GM12878 (cell line): ENCODE data around the gene ALX4. TPM values are rescaled to one million over a fixed set of nuclear protein-coding genes. Genes with fewer than 3 reads are reported as not detected.

Experiments
- ATAC-seq: fragments of 200-7000 bp; cut with Tn5 transposase; 3 replicates; pipeline ENCODE4 v1.9.1; 2020; ENCODE audit warnings: mild to moderate bottlenecking, moderate library complexity
- BruUV-seq: library from RNA; stranded (reverse); fragments of 400-500 nt; replicated peaks from 2 replicates; lab custom pipeline; 2021; lab: Mats Ljungman, UMichigan
- CTCF ChIA-PET: fragments of 300-600 bp; sonication (Branson Sonifier 250); formaldehyde crosslinking; extraction: SDS; loops from one replicate; lab custom pipeline; 2021; ENCODE audit warnings: inconsistent platforms; lab: Yijun Ruan, JAX
- POLR2A ChIA-PET: fragments of 350-600 bp; formaldehyde crosslinking; extraction: SDS; loops from one replicate; lab custom pipeline; 2021; ENCODE audit warnings: inconsistent platforms; lab: Charles Lee
- RAD21 ChIA-PET: fragments of 300-600 bp; sonication (Branson Sonifier 250); formaldehyde crosslinking; loops from one replicate; lab custom pipeline; 2023; ENCODE audit warnings: antibody characterized with exemption; ENCODE audit not compliant: unreplicated experiment; lab: Charles Lee
- SMC1A ChIA-PET: fragments of 300-600 bp; sonication (Branson Sonifier 250); formaldehyde crosslinking; loops from one replicate; lab custom pipeline; 2023; ENCODE audit not compliant: unreplicated experiment, uncharacterized antibody; lab: Charles Lee
- DNase-seq: peaks from one replicate; pipeline ENCODE4 v3.0.0-alpha.2; 2011; ENCODE audit warnings: low read depth, low spot score
- FAIRE-seq: peaks from 3 replicates; lab custom pipeline; 2011; peaks lifted over from hg19 to GRCh38; lab: Jason Lieb, UNC
- H2AFZ ChIP-seq: 2 replicates; pipeline ENCODE4 v1.6.0; 2011; ENCODE audit warnings: low read depth, low read length, control low read depth; ENCODE audit not compliant: control insufficient read depth
- H3K27ac ChIP-seq: 2 replicates; pipeline ENCODE4 v1.5.1; 2011; ENCODE audit warnings: control low read depth; ENCODE audit not compliant: control insufficient read depth, insufficient read depth
- H3K27me3 ChIP-seq, 2 experiments: replicated peaks in 1 of 2; 2 replicates each; pipeline versions ENCODE4 v1.6.0 to v1.6.1; 2011; ENCODE audit warnings: low read length in 1 of 2; ENCODE audit not compliant: control insufficient read depth in 2 of 2, insufficient read depth in 2 of 2
- H3K36me3 ChIP-seq, 2 experiments: 2 replicates each; pipeline ENCODE4 v1.5.1; 2011; ENCODE audit warnings: low read length in 1 of 2; ENCODE audit not compliant: control insufficient read depth in 2 of 2, insufficient read depth in 2 of 2
- H3K4me1 ChIP-seq: 2 replicates; pipeline ENCODE4 v1.6.1; 2011; ENCODE audit warnings: mild to moderate bottlenecking, low read length, moderate library complexity, mixed read lengths; ENCODE audit not compliant: control insufficient read depth, insufficient read depth
- H3K4me2 ChIP-seq: 2 replicates; pipeline ENCODE4 v1.6.0; 2011; ENCODE audit warnings: control low read depth; ENCODE audit not compliant: control insufficient read depth, insufficient read depth
- H3K4me3 ChIP-seq: fragments of 200-600 bp; sonication (generic); 2 replicates; pipeline ENCODE4 v1.5.1; 2016
- H3K79me2 ChIP-seq: 2 replicates; pipeline ENCODE4 v1.6.0; 2011; ENCODE audit warnings: low read length; ENCODE audit not compliant: control insufficient read depth, insufficient read depth
- H3K9ac ChIP-seq: 2 replicates; pipeline ENCODE4 v1.8.0; 2011; ENCODE audit warnings: low read length, control low read depth, mixed read lengths; ENCODE audit not compliant: control insufficient read depth, insufficient read depth
- H3K9me3 ChIP-seq: replicated peaks from 3 replicates; pipeline ENCODE4 v1.5.1; 2011; ENCODE audit warnings: mild to moderate bottlenecking, low read length; ENCODE audit not compliant: control insufficient read depth, insufficient read depth
- H4K20me1 ChIP-seq: 2 replicates; pipeline ENCODE4 v1.6.0; 2011; ENCODE audit not compliant: control insufficient read depth, insufficient read depth
- BRCA1 ChIP-seq: IDR thresholded peaks from 2 replicates; pipeline ENCODE4 v1.6.1; 2011; ENCODE audit warnings: low read depth, low read length, improper control_type of control experiment
- CHD4 ChIP-seq: fragments of 200-600 bp; sonication (generic); IDR thresholded peaks from 2 replicates; pipeline ENCODE4 v1.6.1; 2016; ENCODE audit warnings: mild to moderate bottlenecking
- CUX1 ChIP-seq: IDR thresholded peaks from 2 replicates; pipeline ENCODE4 v1.6.1; 2012; ENCODE audit warnings: improper control_type of control experiment, low read depth, low read length; ENCODE audit not compliant: insufficient replicate concordance
- E4F1 ChIP-seq: fragments of 450-650 bp; IDR thresholded peaks from 2 replicates; pipeline ENCODE4 v1.6.1; 2018; ENCODE audit warnings: borderline replicate concordance, mild to moderate bottlenecking; ENCODE audit not compliant: partially characterized antibody
- IKZF1 ChIP-seq: fragments of 450-650 bp; conservative IDR thresholded peaks from 2 replicates; pipeline ENCODE4 v1.6.1; 2017; ENCODE audit warnings: antibody characterized with exemption, mild to moderate bottlenecking
- MEF2A ChIP-seq: IDR thresholded peaks from 2 replicates; pipeline ENCODE4 v1.6.1; 2011; ENCODE audit warnings: low read depth, mild to moderate bottlenecking, low read length, moderate library complexity; ENCODE audit not compliant: insufficient read depth
- NR2F1 ChIP-seq: fragments of 450-650 bp; conservative IDR thresholded peaks from 2 replicates; pipeline ENCODE4 v1.6.1; 2017; ENCODE audit warnings: mild to moderate bottlenecking
- RELB ChIP-seq: fragments of 450-650 bp; IDR thresholded peaks from 2 replicates; pipeline ENCODE4 v1.6.1; 2017; ENCODE audit warnings: low read depth, mild to moderate bottlenecking, moderate library complexity
- ZNF274 ChIP-seq: IDR thresholded peaks from one replicate; pipeline ENCODE4 v1.8.0; 2011; ENCODE audit not compliant: insufficient read length, insufficient read depth
- WGBS: methylation state at CpG from one replicate; pipeline ENCODE4 v1.1.6; 2016; ENCODE audit warnings: low lambda C conversion rate; ENCODE audit not compliant: insufficient replicate concordance, insufficient coverage; ENCODE audit errors: missing lambda C conversion rate; 5-methylcytosine and 5-hydroxymethylcytosine counted together
- in situ Hi-C: fragments of 300-500 bp; cut with MboI; formaldehyde crosslinking; loops from 9 replicates; pipeline ENCODE4 v1.14.3; 2018; ENCODE audit warnings: mixed read lengths
- intact Hi-C: fragments of 100-400 bp; cut with micrococcal nuclease; formaldehyde crosslinking; loops from one replicate; pipeline ENCODE4 v1.14.2; 2022; ENCODE audit not compliant: unreplicated experiment
- polyA plus RNA-seq, 11 experiments: library from polyadenylated mRNA; depleted of rRNA in 4 of 11; unstranded in 6 of 11; stranded (reverse) in 5 of 11; fragments of >200 nt; fragmentation: Nextera tagmentation in 4 of 11; fragmentation: Illumina TruSeq in 1 of 11; extraction: Ambion mirVana in 4 of 11; extraction: Trizol in 1 of 11; gene quantifications; 1 replicate in 1 of 11; 2 replicates in 10 of 11; pipeline versions ENCODE4 v1.2.1 to v1.2.3, GENCODE V29; 2011 to 2016; ENCODE audit warnings: inconsistent platforms in 2 of 11, missing spikeins in 2 of 11, low read depth in 1 of 11
- total RNA-seq, 4 experiments: library from RNA; depleted of rRNA in 3 of 4; stranded (reverse); fragments of >200 nt in 3 of 4; fragmentation: Illumina TruSeq in 1 of 4; extraction: Trizol in 1 of 4; gene quantifications; 2 replicates each; pipeline versions ENCODE4 v1.2.1 to v1.2.3, GENCODE V29; 2013 to 2021

Gene ALX4
- total and polyA plus RNA-seq, 10 of the 15 experiments (the other 5 are each of a cell fraction or from before 2014, with no cell fraction given): not detected

GRCh38 chr11:44290208-44290607, 19.7 kb downstream of the ALX4 start (continued):
- TF ChIP-seq E4F1: no peak
- TF ChIP-seq ZNF274: no peak
- TF ChIP-seq RELB: no peak
- no peak for TF ChIP-seq NR2F1

GRCh38 chr11:44288133-44288526, 21.8 kb downstream of the ALX4 start:
- in situ Hi-C loops: loop anchor here (5.0 to 10.0 kb wide), 2 partner anchors 249 to 337 kb away; no protein-coding TSS in a partner anchor
- no peak for TF ChIP-seq CHD4
- no peak for TF ChIP-seq CUX1
- TF ChIP-seq BRCA1: no peak
- no peak for TF ChIP-seq MEF2A
- TF ChIP-seq IKZF1: no peak

More at GRCh38 chr11:44288133-44288526, 21.8 kb downstream of the ALX4 start:
- DNase-seq (no peak), FAIRE-seq (no peak), ATAC-seq (no peak)
- intact Hi-C loops: loop anchor here (5.0 to 10.0 kb wide), 4 partner anchors 194 to 627 kb away; no protein-coding TSS in a partner anchor
- no peaks in the 10 kb centered on the region for H3K36me3 ChIP-seq
- 29% methylated on average over 3 of the region's 3 CpGs for WGBS
- ChIA-PET RAD21 (interaction anchor here (1.6 to 2.1 kb wide), 2 partner anchors 247 to 252 kb away, joined by 5 to 7 read pairs; no protein-coding TSS in a partner anchor), SMC1A (interaction anchor here (0.9 to 1.8 kb wide), 2 partner anchors 183 to 248 kb away, joined by 3 to 4 read pairs; no protein-coding TSS in a partner anchor), POLR2A (no interaction called here), CTCF (interaction anchor here (0.6 to 1.8 kb wide), 4 partner anchors 20 to 252 kb away, joined by 3 to 7 read pairs (median 4); partner anchors contain the start of gene EXT2)
- H3K4me3 ChIP-seq: no peak overlapping the region
- no peaks in the 10 kb centered on the region for H3K79me2 ChIP-seq
- H3K27ac ChIP-seq: no peak overlapping the region
- H3K4me2 ChIP-seq: no peak overlapping the region
- BruUV-seq: no TSS peak
- H3K9me3 ChIP-seq: no peaks in the 10 kb centered on the region
- no peaks in the 10 kb centered on the region for H4K20me1 ChIP-seq
- no peak overlapping the region for H3K9ac ChIP-seq
- H3K27me3 ChIP-seq: no peaks in the 10 kb centered on the region
- no peak overlapping the region for H2AFZ ChIP-seq
- H3K4me1 ChIP-seq: no peaks in the 10 kb centered on the region
